Small intestine (tissue), 7 donors: Measurements from ENCODE around the gene SLC9C2. TPM values are rescaled to one million over a fixed set of nuclear protein-coding genes. Genes with fewer than 3 reads are reported as not detected.
"Not testable (repeated sequence)": the region's sequence is repeated elsewhere in the genome, so short reads cannot be mapped to it uniquely, and the experiment has no call there.

ENCODE experiments used
- DNase-seq, 2 donors: peaks; one replicate each; pipeline versions ENCODE4 v3.0.0 to v3.0.0-alpha.2; 2013
- FAIRE-seq: peaks from 2 replicates; lab custom pipeline; 2012; peaks lifted over from hg19 to GRCh38; lab: Jason Lieb, UNC
- H3K27ac ChIP-seq, 3 donors: one replicate each; pipeline ENCODE4 v1.5.1; 2013; ENCODE audit warnings: low read length in 2 of 3, mild to moderate bottlenecking in 2 of 3, control low read depth in 1 of 3, inconsistent platforms in 1 of 3, low read depth in 1 of 3, moderate library complexity in 1 of 3
- H3K27me3 ChIP-seq, 3 donors: one replicate each; pipeline ENCODE4 v1.6.1; 2013; ENCODE audit warnings: low read length in 3 of 3, inconsistent platforms in 1 of 3; ENCODE audit not compliant: control insufficient read depth in 3 of 3, insufficient read depth in 3 of 3
- H3K36me3 ChIP-seq, 3 donors: one replicate each; pipeline ENCODE4 v1.6.1; 2013; ENCODE audit warnings: low read length in 3 of 3, inconsistent platforms in 1 of 3, low read depth in 1 of 3, mild to moderate bottlenecking in 1 of 3, moderate library complexity in 1 of 3; ENCODE audit not compliant: control insufficient read depth in 3 of 3, insufficient read depth in 2 of 3
- H3K4me1 ChIP-seq, 3 donors: one replicate each; pipeline ENCODE4 v1.6.1; 2013; ENCODE audit warnings: low read length in 2 of 3, inconsistent platforms in 1 of 3, low read depth in 1 of 3, mild to moderate bottlenecking in 1 of 3, moderate library complexity in 1 of 3; ENCODE audit not compliant: control insufficient read depth in 3 of 3, insufficient read depth in 2 of 3
- H3K4me3 ChIP-seq, 3 donors: one replicate each; pipeline ENCODE4 v1.5.1; 2013; ENCODE audit warnings: low read length in 3 of 3, control low read depth in 1 of 3, inconsistent platforms in 1 of 3, low read depth in 1 of 3, mild to moderate bottlenecking in 1 of 3, moderate library complexity in 1 of 3
- H3K9me3 ChIP-seq, 2 donors: one replicate each; pipeline ENCODE4 v1.6.1; 2013; ENCODE audit warnings: low read depth in 1 of 2, low read length in 1 of 2; ENCODE audit not compliant: control insufficient read depth in 2 of 2, insufficient read depth in 1 of 2
- WGBS, 3 donors: extraction: QIAGEN DNeasy Blood & Tissue Kit; methylation state at CpG; one replicate each; pipeline ENCODE4 v1.1.7; 2013; 5-methylcytosine and 5-hydroxymethylcytosine counted together
- polyA plus RNA-seq, 4 donors: library from polyadenylated mRNA; stranded (reverse) in 3 of 4; unstranded in 1 of 4; fragments of 200-250 nt in 3 of 4; fragments of 120-200 nt in 1 of 4; gene quantifications; one replicate each; pipeline versions ENCODE4 v1.2.1 to v1.2.3, GENCODE V29; 2013
- donor health status: healthy with polysubstance abuse.
- donor health status: control.
- donor health status: control.
- donor health status: Bipolar disorder and iron deficiency.
- donor health status: healthy.

The SLC9C2 gene
- polyA plus RNA-seq, 4 donors: 0.06 TPM; not detected in 3

- DNase-seq (no peak), FAIRE-seq (no peak)
- H3K36me3 ChIP-seq: no peaks in the 10 kb centered on the region
- no peaks in the 10 kb centered on the region for H3K27me3 ChIP-seq
- H3K4me3 ChIP-seq: no peak overlapping the region
- H3K4me1 ChIP-seq: no peaks in the 10 kb centered on the region
- no peak overlapping the region for H3K27ac ChIP-seq
- H3K9me3 ChIP-seq: peaks cover 0 to 14% of the 10 kb centered on the region in 2 donors
- WGBS, 3 donors: 68 to 95% (median 90%) methylated on average over 8 of the region's 8 CpGs
Measured at GRCh38 chr1:173495609-173496267, 107.1 kb downstream of the SLC9C2 start.

GRCh38 chr1:173493125-173493524 is 109.7 kb downstream of the SLC9C2 start:
- H3K9me3 ChIP-seq: peaks cover 0 to 14% of the 10 kb centered on the region in 2 donors
- not testable (repeated sequence) for H3K4me3 ChIP-seq, DNase-seq, H3K4me1 ChIP-seq, FAIRE-seq, H3K27me3 ChIP-seq, H3K36me3 ChIP-seq, H3K27ac ChIP-seq
- WGBS, 3 donors: 80 to 91% (median 90%) methylated on average over 8 of the region's 8 CpGs

DNA sequence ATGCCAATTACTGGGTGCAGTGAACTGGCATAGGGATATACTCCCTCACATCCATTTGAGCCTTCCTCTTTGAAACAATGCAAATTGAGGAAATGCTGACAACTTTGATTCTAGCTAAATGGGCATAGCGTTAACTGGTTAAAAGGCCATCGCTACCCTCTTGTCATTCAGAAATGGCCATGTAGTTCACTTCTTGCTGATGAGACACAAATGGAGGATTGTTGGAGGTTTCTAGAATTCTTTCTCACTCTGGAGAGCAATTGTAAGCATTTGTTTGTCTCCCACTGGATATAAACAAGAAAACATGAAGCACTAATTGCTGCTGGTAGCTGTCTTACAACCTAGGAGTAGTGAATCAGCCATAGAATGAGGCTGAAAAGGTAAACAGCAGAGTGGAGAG is 111.4 kb downstream of the SLC9C2 start:
- FAIRE-seq: no peak
- WGBS, 3 donors: 96 to 100% (median 98%) methylated on average over 2 of the region's 2 CpGs
- H3K27me3 ChIP-seq: no peaks in the 10 kb centered on the region

GRCh38 chr1:173489929-173490328 is 112.9 kb downstream of the SLC9C2 start:
- no peak for FAIRE-seq

More for the DNA sequence above, 111.4 kb downstream of the SLC9C2 start:
- Histone ChIP-seq H3K4me1 (no peaks in the 10 kb centered on the region), H3K36me3 (peaks cover 5 to 10% (median 10%) of the 10 kb centered on the region in 3 donors), H3K9me3 (peaks cover 0 to 12% of the 10 kb centered on the region in 2 donors), H3K4me3 (no peak overlapping the region), H3K27ac (no peak overlapping the region)
- DNase-seq: no peak

DNA sequence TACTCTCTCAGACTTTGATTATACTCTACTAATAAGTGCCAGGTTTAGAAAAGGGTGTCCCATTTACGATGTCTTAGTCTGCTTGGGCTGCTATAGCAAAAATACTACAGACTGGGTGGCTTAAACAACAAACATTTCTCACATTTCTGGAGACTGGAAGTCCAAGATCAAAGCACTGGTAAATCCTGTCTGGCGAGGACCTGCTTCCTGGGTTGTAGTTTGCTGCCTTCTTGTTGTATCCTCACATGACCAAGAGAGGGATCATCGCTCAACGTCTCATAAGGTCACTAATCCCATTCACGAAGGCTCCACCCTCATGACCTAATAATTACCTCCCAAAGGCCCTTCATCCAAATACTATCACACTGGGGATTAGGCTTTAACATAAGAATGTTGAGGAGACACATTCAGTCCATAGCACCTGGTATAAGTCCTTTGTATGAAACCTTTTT is 113.7 kb downstream of the SLC9C2 start:
- Histone ChIP-seq H3K4me1 (no peaks in the 10 kb centered on the region), H3K27ac (no peak overlapping the region), H3K9me3 (peaks cover 0 to 7% of the 10 kb centered on the region in 2 donors), H3K4me3 (no peak overlapping the region), H3K27me3 (no peaks in the 10 kb centered on the region), H3K36me3 (peaks cover 8 to 18% (median 16%) of the 10 kb centered on the region in 3 donors)
- FAIRE-seq (no peak), DNase-seq (no peak)
- 90 to 94% (median 92%) methylated on average over 5 of the region's 5 CpGs for WGBS, 3 donors

More at GRCh38 chr1:173489929-173490328, 112.9 kb downstream of the SLC9C2 start:
- no peak for DNase-seq
- Histone ChIP-seq H3K36me3 (peaks cover 8 to 16% (median 15%) of the 10 kb centered on the region in 3 donors), H3K4me3 (no peak overlapping the region), H3K27me3 (no peaks in the 10 kb centered on the region), H3K27ac (no peak overlapping the region), H3K9me3 (peaks cover 0 to 8% of the 10 kb centered on the region in 2 donors), H3K4me1 (no peaks in the 10 kb centered on the region)
- 94 to 99% (median 95%) methylated on average over 3 of the region's 3 CpGs for WGBS, 3 donors

GRCh38 chr1:173488001-173488400 is 114.9 kb downstream of the SLC9C2 start:
- no peak overlapping the region for H3K4me3 ChIP-seq
- H3K36me3 ChIP-seq: peaks cover 14 to 19% (median 16%) of the 10 kb centered on the region in 3 donors
- 89 to 97% (median 91%) methylated on average over 2 of the region's 2 CpGs for WGBS, 3 donors
- FAIRE-seq: no peak
- no peak for DNase-seq
- H3K9me3 ChIP-seq: no peaks in the 10 kb centered on the region
- no peak overlapping the region for H3K27ac ChIP-seq
- no peaks in the 10 kb centered on the region for H3K4me1 ChIP-seq
- H3K27me3 ChIP-seq: no peaks in the 10 kb centered on the region

GRCh38 chr1:173485401-173485800 is 117.5 kb downstream of the SLC9C2 start:
- DNase-seq: no peak
- 94 to 95% (median 94%) methylated on average over 7 of the region's 7 CpGs for WGBS, 3 donors
- H3K36me3 ChIP-seq: peaks cover 19 to 37% (median 20%) of the 10 kb centered on the region in 3 donors
- no peaks in the 10 kb centered on the region for H3K27me3 ChIP-seq
- H3K27ac ChIP-seq: no peak overlapping the region
- no peaks in the 10 kb centered on the region for H3K9me3 ChIP-seq
- no peak overlapping the region for H3K4me3 ChIP-seq
- FAIRE-seq: no peak
- H3K4me1 ChIP-seq: no peaks in the 10 kb centered on the region

- no peak for FAIRE-seq
- H3K36me3 ChIP-seq: peaks cover 19 to 37% (median 20%) of the 10 kb centered on the region in 3 donors
- 90 to 98% (median 92%) methylated on average over 2 of the region's 2 CpGs for WGBS, 3 donors
Measured at GRCh38 chr1:173484276-173484675, 118.6 kb downstream of the SLC9C2 start.

More at GRCh38 chr1:173484276-173484675, 118.6 kb downstream of the SLC9C2 start:
- H3K27ac ChIP-seq: no peak overlapping the region
- H3K4me1 ChIP-seq: peaks cover 0 to 3% (median 0%) of the 10 kb centered on the region in 3 donors
- no peak overlapping the region for H3K4me3 ChIP-seq
- H3K9me3 ChIP-seq: no peaks in the 10 kb centered on the region
- DNase-seq: no peak
- H3K27me3 ChIP-seq: no peaks in the 10 kb centered on the region
